ENCODE results near the gene FBXW8.

The FBXW8 gene

DNA sequence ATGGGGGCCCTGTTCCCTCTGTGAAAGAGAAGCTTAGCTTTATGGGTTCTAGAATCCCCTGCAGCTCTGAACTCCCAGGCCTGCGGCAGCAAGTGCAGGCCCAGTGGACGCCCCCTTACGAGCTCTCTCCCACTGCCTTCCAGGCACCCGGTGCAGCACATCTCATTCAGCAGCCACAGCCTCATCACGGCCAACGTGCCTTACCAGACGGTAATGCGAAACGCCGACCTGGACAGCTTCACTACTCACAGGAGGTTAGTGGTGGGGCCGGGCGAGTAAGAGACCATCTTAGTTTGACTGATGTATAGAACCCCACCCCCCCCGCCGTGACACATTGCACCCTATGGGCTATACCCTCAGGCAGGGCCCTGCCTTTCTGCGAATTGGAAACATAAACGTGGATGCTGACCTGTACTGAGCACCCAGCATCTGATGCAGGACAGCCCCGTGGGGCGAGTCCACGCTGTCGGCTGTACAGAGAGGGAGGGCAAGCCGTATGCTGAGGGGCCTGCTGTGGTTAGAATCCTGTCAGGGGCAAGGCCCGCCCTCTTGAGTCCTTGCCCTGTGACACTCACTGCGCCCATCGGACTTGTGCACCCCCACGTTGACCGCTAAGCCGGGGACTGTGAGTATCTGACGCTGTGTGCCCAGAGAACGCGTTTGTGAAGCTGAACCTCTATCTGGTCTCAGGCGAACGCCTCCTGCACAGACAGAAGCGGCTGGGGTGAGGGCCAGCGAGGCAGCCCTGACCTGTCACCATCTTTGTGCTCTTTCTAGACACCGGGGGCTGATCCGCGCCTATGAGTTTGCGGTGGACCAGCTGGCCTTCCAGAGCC lies 116.7 kb downstream of the FBXW8 start:
- intact Hi-C loops (cut with DNase I) = no loop called here

DNA sequence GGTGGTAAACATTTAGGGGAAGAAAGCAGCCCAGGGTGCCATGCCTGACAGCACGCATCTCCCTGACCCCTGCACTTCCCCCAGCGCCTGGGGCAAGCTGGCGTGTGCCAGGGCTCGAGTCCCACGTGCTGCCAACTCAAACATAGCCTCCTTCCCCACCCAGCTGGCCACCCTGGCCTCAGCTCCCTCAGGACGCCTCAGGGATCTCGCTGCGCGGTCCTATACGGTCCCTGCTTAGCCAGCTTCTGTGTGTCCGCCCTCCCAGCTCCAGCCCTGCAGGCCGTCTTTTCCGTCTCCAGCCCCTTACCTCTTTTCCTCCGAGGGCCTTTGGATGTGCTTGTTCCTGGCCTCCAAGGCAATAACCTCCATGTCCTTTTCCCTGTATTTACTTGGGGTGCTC lies 117.5 kb downstream of the FBXW8 start:
- peak in 16 of 42 donors; percentile 2 to 38 (median 8) for DNase-seq
- intact Hi-C loops (cut with DNase I) = no loop called here

More for the DNA sequence above, 116.7 kb downstream of the FBXW8 start:
- peak in 21 of 42 donors; percentile 7 to 54 (median 25) for DNase-seq

DNA sequence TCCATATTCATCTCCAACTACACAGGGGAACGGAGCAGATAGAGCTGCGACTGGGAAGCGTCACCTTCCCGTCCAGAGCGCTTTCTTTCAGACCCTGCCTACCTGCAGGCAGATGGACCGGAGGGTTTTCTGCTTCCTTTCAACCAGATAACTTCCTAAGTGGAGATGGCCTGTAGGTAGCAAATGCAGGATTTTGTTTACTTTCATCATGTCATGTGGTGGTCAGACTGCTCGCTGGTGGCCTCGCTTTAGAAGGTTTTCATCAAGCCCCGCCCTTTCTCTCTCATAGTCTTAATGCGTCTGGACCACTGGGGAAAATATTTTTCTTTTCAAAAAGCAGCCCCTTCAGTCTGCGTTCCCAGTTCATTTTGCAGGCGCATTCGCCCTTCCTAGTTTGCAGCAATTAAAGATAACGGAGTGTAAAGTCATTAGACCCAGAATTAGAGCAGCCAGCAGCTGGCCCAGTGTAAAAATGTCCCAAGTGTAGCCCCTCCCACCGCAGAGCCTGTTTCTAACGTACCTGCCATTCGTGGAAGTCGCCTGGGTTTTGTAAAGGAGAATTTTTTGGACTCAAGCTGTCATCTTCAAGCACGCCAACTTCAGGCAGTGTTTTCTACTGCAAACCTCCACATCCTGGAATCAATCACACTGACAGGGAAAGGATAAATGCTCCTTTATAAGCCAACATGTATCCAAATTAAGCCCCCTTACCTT lies 119.6 kb downstream of the FBXW8 start:
- intact Hi-C loops (cut with DNase I) = no loop called here
- DNase-seq = peak in 20 of 42 donors; percentile 1 to 40 (median 12)

DNA sequence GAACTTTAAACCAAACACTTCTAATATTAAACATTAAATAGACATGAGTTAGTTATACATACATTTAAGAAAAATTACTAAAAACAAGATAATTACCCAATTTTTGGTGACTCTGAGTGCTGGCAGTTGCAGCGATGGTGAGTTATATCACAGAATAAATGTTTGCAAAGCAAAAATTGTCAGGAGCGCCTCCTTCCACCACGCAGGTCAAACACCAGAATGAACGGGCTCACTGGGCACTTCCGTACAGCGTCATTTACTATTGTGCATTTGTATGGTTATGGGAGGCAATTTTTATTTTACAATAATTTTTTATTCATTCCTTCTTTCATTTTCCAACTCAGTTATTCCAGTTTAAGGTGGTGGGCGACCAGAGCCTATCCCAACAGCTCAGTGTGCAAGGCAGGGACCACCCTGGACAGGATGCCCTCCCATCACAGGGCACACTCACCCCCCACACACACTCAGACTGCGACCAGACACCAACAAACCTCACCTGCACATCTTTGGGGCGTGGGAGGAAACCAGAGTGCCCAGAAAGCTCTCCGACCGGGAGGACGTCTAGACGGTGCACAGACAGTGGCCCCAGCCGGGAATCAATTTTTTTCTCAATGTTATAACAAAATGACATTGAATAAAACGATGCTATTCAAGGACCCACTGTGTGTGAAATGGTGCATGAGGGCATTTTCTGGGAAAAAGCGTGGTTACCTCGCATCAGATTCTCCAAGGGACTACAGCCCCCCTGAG lies 121.3 kb downstream of the FBXW8 start:
- intact Hi-C loops (cut with DNase I) = no loop called here

DNA sequence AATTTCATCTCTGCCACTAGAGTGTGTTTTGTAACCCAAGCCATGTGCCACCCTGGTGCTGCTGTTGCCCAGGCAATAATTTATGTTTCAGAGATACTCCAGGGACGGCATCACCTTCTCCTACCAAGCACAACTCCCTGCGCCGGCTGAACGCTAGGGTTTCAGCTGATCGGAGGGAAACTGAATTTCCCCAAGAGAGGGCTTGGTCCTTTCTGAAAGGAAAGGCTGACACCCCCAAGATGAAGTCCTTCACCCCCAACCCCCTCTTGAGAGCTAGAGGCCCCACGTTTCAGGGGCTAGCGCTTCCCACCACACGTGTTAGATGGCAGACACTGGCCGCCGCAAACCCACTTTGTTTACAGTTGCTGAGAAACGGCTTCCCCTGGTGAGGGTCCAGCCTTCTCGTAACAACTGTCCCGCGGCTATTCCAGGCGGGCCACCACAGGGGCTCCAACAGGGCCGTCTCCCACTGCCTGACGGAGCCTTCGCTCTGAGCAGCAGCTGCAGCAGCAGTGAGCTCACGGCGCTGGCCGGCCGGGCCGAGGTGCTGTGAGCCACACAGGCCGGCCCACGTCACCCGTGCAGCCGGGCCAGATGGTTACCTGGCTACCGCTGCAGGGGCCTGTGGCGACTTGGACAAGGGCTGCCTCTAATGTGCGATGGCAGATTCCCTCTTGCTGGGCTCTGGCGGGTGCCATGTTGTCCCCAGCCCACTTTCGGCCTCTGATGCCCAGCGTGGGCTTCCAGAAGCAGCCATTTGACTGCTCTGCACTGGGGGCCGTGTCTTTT lies 122.0 kb downstream of the FBXW8 start:
- peak in 10 of 42 donors; percentile 10 to 51 (median 32) for DNase-seq
- intact Hi-C loops (cut with DNase I) = no loop called here

More for the DNA sequence above, 121.3 kb downstream of the FBXW8 start:
- DNase-seq = peak in 15 of 42 donors; percentile 3 to 34 (median 10)

DNA sequence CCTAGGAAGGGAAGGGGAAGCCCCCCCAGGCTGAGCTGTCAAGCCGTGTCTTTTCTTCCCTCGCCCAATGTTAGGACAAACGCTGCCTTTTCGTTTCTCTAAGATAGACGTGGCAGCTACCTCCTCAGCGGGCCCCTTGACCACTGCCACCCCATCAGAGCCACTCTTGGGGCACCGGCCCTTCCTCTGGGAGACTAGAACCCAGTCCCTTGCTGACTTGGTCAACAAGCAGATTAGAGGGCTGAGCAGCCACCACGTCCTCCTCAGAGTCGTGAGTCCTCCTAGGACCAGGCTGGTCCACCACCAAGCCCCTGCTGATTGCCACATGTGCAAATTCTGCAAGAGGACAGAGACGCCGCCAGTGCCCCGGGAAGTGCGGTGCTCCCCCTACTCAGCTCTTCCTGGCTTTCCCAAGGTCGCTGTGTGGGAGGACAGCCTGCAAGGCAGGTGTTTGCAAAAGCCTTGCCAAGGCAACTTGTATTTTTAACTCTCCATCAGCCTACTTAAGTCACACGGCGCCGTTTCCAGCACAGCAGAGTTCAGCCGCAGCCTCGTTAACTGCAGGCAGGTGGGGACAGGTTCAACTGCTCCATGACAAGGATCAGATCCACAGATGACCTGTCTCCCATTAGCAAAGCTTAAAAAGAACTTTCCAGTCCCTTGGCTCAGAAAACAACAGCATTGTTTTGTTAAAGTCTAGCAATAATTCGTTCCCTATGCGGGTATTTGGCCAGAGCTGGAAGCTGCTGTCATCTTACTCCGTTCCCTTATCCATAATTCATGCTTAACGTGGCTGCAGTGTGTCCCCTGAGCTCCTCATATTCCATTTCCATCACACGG lies 122.9 kb downstream of the FBXW8 start:
- intact Hi-C loops (cut with DNase I) = no loop called here
- peak in 38 of 42 donors; percentile 35 to 89 (median 65) for DNase-seq

DNA sequence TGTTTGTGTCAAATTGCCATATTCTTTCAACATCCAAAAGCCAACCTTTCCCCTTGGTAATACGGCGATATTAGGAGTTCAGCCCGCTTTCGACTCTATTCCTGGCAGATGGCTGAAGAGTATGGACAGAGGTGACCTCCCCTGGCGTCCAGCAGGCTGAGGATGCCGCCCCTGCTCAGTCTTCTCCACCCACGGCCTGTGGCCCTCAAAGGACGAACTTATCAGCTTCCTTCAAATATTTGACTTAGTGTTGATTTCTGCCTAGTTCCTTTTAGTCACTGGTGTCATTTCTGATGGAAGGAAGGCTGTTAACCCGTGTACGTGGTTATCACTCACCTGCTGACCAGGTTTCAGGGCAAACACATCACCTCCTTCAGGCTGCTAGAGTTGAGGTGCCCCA lies 123.5 kb downstream of the FBXW8 start:
- intact Hi-C loops (cut with DNase I) = no loop called here
- DNase-seq = peak in 7 of 42 donors; percentile 3 to 29 (median 19)

DNA sequence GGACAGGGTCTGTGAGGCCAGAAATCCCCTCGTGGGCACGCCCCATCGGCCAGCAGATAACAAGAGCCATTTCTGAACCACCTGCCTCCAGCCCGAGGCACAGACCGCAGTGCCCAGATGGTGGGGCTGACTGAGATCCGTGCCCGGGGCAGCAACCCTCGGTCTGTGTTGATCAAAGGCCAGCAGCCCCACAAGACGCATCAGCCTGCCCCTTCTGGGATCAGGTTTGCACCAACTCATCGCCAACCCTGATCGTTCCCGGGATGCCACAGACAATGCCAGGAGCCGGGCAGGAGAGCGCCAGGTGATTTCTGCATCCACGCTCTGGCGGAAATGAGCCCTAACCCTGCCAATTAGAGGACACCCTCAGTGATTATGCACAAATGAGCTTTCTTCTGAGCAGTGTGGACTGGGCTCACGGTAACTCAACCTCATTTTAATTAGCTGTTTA lies 124.0 kb downstream of the FBXW8 start:
- DNase-seq = peak in 5 of 42 donors; percentile 3 to 45 (median 31)
- intact Hi-C loops (cut with DNase I) = no loop called here

DNA sequence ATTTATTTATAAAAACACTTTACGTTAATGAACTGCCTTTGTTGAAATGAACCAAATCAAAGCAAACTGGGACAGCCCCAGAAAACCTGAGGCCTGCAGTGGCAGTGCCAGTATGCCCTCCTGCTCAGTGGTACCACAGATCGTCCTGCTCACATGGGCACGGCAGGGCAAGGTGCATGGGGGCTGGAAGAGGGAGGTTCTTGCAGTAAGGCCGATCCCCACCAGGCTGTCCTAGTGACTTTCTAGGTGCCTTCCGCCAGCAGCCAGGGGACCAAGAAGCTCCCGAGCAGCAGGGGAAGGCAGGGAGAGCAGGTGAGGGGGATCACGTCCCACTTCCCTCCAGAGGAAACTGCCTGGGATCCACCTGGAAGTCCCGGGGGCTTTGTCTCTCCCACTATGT lies 124.5 kb downstream of the FBXW8 start:
- intact Hi-C loops (cut with DNase I) = no loop called here
- DNase-seq = peak in 4 of 42 donors; percentile 3 to 38 (median 26)

DNA sequence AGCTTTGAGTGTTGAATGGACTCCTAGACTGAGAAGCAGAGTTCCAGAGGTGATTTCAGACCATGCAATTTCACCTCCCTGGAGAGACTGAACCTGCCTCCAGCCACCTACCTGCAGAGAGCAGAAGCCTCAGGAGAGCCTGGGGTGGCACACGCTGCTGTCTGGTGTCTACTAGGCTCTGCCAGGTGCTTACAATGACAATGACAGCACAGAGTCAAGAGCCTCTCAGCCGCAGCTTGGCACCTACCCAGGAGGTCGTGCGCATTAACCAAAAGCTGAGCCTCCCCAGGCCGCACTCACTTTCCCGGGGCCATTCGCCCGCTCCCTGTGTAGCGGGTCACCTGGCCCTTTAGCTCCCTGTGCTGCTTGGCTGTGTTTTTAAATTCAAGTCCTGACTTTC lies 125.3 kb downstream of the FBXW8 start:
- intact Hi-C loops (cut with DNase I) = no loop called here
- peak in 10 of 42 donors; percentile 6 to 75 (median 46) for DNase-seq

DNA sequence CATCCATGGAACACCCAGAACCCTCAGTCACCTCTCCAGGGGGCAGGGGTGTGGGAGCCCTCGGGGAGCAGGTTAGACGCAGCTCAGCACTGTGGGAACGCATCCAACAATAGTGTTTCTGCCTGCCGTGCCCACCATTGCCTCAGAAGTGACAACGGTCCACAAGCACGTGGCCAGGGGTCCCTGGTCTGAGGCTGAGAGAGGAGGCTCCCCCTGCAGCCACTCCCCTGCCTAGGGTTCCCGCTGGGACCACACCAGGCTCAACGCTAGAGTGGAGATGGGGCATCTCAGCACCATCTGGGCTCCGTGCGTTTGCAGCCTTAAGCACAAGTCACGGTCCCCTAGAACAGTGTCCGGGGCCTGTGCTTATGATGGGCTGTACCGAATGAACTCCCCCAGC lies 125.8 kb downstream of the FBXW8 start:
- peak in 5 of 42 donors; percentile 3 to 35 (median 24) for DNase-seq
- intact Hi-C loops (cut with DNase I) = no loop called here

DNA sequence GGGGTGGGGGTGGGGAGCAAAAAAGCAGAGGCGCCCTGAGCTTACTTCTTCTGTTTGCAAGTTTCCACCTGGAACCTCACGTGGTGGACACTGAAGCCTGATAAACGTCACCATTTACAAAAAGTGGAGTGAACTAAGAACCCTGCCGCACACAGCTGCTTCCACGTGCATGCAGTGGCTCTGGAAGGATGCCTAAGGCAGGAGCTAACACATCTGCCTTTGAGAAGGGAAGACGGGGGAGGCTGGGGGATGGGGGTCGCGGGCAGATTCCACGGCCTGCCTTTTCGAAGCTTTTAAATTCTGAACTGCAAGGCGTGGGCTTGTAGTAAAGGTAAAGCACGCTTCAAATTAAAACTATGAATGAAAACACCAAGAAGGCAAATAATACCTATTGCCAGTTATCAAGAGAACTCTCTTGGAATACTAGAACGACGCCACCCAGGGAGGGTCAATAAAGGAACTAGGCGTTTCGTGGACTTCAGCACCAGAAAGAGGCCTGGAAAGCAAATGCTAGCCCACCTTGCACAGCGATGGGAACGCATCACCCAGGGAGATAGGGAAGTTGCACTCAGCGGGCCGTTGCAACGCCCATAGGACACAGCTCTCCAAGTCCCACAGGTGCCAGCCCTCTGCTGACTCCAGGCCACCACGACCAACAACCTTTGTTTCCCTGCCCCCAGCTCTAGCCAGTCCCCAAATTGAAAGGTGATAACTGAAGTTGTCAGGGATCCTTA lies 126.7 kb downstream of the FBXW8 start:
- DNase-seq = peak in 23 of 42 donors; percentile 28 to 74 (median 55)
- intact Hi-C loops (cut with DNase I) = no loop called here

DNA sequence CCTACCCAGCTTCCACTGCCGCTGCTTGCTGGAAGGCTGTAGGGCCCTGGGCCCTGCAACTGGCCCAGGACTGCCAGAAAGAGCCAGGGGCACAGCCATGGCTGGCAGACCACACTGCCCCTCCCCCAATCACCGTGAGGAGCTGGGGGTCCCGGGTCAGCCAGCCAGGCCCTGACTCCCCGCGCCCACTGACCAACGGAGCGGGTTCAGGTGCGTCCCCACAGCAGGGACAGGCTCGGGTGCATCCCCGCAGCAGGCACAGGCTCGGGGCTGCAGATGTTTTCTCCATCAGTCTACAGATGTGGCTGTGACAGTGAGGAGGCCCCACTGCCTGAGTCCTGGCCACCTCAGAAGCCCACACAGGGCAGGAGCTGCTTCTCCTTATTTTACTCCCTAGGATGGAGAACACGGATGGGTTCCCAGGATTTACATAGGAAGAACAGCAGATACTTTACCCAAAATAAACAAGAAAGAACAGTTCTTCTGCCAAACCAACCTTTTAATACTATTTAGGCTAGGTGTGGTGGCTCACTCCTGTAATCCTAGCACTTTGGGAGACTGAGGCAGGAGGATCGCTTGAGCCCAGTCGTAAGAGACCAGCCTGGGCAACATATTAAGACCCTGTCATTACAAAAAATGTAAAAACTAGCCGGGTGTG lies 127.4 kb downstream of the FBXW8 start:
- DNase-seq = peak in 2 of 42 donors; percentile 0 to 1
- intact Hi-C loops (cut with DNase I) = no loop called here

DNA sequence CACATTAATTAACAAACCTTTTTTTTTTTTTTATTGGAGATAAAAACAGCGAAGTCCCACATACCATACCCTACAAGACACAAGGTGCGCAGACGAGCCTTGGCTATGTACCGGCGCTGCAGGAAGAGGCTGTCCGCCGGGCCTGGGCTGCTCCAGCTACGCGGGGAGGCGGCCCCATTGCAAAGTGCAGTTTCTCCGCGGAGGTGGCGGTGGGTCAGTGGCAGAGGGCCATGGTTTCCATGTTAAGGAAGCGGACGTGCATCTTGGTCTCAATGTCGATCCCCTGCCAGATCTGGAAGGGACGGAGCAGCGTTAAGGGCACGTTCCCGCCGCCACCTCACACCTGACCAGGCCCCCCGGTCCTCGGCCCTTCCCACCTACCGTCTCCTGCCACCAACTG lies 128.2 kb downstream of the FBXW8 start:
- peak in 1 of 42 donors; percentile 3 for DNase-seq
- intact Hi-C loops (cut with DNase I) = no loop called here

DNA sequence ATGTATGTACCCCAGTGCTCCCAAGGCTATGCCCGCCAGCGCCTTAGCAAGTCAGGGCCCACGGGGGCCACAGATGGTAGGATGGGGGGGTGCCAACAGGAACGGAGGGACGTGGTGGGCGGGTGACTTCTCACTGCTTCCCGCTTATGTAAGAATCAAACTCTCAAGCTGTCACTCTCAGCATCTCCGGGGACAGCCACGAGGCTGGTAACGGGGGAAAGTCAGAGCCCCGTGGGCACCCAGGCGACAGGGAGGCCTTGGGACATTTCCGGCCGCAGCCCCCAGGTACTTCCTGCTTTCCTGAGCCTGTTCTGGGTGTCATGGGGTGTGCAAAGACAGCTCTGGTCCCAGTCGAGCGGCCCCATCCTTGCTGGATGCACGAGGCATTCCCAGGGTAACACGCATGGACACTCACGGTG lies 129.2 kb downstream of the FBXW8 start:
- DNase-seq = peak in 31 of 42 donors; percentile 35 to 87 (median 68)
- intact Hi-C loops (cut with DNase I) = no loop called here

DNA sequence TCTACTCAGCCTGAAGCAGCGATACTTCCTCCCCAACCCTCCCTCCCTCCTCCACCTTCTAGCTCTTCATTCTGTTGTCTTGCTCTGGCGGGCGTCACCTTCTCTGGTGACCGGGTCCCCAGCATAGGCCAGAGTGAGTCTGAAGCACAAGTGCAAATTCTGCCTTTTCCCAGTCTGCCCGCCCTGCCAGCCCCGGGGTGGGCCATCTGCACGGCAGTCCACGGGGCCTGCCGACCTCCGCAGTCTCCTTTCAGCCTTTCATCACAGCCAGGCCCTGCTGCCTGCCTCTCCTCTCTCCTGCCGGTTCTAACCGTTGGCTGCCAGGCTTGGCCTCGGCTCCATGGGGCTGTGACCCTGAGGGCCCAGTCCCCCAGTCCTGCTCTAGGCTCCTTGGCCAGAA lies 129.7 kb downstream of the FBXW8 start:
- intact Hi-C loops (cut with DNase I) = no loop called here
- DNase-seq = no peak

Data from head of caudate nucleus (tissue), 42 donors.